HG03103 (cell line): ENCODE data around the gene HOXA6.

ENCODE experiments used
- ATAC-seq: cut with Tn5 transposase; IDR thresholded peaks from one replicate; pipeline ENCODE4 v1.9.1; 2021; ENCODE audit warnings: low read depth; ENCODE audit not compliant: unreplicated experiment

The HOXA6 gene

DNA sequence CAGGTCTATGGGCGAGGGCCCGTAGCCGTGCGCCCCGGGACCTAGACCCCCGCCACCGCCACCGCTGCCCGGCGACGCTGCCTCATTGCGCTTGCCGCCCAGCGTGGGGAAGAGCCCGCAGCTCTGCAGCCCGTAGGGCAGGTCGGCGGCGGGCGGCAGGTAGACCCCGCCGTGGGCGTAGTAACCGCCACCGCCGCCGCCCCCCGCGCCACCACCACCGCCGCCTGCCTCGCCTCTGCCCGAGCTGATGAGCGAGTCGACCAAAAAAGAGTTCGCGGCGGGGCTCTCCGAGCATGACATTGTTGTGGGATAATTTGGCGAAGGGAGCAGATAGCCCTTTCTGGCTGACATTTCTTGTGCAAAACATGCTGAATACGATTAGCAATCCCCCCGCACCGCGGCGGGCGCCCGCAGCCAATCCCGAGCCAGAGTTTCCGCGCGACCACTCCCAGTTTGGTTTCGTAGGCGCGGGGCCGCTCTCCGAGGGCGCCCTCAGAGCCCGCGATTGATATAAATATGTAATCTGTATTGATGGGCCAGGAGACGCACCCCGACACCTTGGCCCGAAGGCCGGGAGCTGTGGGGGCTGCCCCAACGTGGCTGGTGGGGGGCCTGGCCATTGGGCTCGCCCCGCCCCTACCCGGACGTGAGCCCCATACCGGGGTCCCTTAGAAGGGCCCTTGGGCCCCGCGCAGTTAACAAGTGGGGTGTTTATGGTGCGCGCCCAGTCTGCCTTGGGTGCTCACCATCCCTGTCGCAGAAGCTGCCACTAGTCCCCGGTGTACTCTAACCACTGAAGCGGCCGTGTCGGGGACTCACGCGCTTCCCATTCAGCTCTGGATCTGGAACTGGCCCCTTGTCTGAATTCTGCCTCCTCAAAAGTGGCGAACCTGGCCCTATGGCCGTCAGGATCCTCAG, 26.6 kb upstream of the HOXA6 start, which contains the start of gene HOXA10:
HOXA10 (minus strand) TSS at position 365 of the 918 bp plus-strand sequence; CDS start at position 351, 14 bp downstream.
- no peak for ATAC-seq

DNA sequence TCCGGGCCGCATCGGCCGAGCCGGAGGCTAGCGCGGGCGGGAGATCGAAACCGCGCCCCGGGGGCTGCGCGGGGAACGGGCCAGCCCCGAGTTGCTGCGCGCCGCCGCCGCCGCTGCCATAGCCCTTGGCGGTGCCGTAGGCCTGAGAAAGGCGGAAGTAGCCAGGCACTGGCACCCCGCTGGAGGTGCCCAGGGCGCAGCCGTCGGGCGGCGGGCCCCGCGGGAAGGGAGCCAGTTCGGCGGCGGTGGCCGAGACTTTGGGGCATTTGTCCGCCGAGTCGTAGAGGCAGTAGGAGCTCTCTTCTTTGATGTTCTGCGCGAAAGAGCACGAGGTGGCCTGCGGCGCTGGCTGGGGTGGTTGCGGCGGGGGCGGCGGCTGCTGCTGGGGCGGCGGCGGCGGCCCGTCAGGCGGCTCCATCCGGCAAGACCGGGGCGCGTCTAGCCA, 26.0 kb upstream of the HOXA6 start:
- no peak for ATAC-seq

DNA sequence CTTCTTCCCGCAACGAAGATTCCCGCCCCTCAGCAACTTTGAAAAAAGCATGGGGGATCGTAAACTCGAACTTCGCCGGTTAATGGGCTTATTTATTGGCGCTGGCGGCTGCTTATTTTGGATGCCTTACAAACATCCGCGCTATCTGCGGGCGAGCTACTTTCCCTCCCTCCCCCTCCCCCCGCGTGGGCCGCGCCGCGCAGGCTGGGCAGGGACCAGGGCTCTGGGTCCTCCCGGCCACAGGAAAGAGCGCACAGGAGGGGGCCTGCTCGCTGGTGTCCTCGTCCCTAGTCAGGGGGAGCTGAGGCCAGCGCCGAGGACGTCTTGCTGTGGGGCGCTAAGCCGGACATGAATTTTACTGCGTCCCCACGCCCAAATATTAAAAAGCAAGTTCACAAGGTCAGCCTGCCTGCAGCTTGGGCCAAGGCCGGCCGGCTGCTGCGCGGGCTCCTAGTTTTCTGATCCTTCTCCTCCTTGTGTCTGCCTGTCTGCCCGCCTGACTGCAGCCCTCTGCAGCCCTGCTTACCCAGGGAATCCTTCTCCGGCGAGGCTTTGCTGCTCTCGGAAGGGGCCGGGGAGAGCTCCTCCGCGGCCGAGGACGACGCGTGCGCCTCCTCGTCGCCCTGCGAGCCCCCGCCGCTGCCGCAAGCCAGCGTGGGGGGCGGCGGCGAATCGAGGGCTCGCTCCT, 25.4 kb upstream of the HOXA6 start:
- ATAC-seq: no peak

DNA sequence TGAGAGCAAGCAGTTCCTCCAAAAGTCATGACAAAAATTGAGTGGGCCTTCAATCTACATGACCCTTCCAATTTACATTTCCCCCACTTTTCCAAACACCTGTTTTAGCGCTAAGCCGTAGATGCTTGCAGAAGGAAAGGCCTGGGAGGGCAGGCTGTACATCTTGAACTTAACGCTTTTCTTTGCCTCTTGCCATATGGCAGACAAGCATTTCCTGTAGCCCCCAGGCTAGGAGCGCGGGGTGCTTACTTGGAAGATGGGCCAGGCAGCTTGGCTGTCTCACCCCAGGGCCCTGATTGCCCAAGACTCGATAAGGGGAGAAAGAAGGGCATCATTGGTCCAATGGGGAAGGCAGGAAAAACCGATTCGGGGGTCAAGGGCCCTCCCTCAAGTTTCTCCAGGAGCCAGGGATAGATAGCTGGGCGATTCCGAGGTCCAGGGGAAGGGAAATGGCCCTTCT, 24.8 kb upstream of the HOXA6 start:
- ATAC-seq: no peak

DNA sequence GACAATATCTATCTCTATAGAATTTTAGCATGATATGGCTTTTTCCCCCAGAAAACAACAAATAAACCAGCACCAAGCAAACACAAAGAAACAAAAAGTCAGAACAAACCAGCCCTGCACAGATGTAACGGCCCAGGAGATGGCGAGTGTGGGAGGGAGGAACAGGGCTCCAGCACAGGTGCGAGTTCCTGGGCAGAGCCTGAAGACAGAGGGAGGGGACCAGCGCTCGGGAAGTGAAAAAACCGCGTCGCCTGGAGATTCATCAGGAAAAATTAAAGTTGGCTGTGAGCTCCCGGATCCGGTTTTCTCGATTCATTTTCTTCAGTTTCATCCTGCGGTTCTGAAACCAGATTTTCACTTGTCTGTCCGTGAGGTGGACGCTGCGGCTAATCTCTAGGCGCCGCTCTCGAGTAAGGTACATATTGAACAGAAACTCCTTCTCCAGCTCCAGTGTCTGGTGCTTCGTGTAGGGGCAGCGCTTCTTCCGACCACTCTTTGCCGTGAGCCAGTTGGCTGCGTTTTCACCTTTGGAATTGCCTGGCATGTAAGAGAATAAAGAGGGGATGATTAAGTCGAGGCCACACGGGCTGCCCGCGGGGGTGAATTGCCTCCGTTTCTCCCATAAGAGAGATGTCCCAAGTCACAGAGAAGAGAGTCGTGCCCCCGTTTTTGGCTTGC, 24.2 kb upstream of the HOXA6 start:
- ATAC-seq: no peak

DNA sequence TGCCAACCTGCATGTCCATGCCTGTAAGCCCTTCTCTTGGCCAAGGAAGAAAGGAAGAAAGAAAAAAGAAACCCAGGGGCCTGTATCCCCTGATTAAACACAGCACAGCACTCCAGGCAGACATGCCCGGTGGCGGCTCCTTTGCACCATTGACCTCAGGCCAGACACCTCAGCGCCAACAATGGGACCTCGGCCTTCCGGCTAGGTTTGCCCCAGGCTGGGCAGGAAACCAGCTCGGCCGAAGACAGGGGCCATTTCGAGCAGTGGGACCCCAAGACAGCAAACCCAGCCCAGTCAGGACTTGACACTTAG, 23.7 kb upstream of the HOXA6 start:
- no peak for ATAC-seq

DNA sequence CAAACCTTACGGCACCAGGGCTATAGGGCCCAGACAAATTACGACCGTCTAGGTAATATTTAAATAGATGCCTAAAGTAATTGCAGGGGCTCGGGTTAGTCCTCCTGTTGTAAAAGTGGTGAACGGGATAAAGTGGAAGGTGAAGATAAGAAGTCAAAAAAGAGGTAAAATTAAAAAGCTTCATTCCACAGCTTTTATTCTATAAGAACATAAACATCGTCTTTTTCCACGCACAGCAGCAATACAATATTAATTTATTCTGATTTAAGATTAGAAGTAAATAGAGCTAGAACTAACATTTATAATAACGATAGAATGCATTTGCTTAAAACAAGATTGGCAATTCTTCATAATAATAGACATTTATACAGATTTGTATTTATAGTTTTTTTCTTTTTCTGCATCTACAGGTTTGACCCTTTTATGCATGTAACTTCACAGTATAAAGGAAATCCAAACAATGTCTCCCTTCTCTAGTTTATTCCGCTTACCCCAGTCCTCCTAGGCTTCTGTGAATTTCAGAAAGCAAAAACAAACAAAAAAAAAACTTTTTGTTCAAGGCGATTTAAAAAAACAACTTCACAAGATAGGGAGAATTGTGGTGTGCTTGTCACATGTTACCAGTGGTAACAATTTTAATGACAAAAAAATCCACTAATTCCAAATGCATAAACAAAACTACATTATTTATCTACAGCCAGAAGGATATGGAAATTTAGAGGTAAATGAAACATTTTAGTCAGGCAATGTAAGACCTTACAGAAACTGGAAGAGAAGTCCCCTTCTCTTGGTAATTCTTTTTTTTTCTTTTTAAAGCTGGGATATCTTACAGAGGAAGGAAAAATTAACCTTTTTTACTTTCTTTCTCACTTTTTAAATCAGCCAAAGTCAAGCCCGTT, 23.1 kb upstream of the HOXA6 start:
- no peak for ATAC-seq

DNA sequence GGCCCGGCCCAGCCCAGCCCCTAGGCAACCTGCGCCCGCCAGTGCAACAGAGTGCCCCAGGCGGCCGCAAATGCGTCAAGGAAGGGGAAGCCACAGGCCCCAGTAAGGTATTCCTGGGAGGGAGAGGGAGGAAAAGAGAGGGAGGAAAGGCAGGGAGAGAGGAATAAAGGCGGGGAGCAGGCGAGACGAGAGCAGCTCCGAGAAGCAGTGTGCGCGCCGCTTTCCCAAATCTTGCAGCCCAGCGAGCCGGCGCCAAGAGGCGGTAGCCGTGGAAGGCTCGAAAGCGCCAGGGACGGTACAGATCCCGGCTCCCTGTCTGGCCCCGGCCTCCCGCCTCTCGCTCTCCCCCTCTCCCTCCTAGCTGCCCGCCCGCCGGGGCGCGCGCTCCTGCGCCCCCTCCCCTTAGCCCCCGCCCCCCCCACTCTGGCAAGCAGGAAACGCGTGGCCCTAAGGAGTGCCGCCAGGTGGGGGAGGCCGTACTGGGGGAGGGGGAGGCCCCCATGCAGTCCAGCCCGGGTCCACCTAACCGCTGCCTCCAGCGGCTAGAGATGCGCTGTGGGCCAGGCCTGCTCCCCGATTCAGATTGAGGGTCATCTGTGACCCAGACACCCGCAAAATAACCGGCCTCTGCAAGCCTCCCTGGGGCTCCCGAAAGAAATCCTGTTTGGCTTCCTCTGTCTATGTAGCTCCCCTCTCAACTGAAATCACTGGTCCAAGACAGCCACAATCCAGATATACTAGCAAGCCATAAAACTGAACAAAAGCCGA, 22.3 kb upstream of the HOXA6 start:
- no peak for ATAC-seq

DNA sequence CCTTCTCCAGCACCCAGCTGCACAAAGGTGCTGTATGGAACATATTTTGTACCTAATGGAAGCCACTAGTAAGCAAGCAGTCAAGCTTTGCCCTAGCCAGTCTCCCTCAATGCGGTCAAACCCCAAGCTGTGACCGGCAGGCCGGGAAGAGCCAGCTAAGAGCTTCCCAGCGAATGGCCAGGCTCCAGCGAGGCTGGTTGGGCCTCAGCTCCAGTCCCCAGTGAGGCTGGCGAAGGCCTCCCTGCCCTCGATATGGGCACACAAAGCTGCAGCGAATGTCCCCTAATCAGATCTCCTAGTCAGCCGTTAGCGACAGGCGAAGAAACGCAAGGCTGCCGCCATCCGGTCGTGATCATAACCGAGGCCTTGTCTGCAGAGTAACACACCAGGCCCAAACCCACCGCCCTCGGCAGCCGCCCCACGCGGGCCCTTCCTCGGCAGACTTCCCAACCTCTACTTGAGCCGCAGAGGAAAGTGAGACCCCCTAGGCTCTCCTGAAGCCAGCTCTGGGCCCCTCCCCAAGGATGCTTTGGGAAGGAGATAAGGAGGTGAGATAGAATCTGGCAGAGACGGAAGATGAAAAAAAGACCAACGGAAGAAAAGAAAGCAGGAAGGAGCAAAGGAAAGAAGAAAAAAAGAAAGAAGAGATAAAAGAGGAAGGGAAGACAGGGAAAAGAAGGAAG, 20.8 kb upstream of the HOXA6 start:
- ATAC-seq: no peak

DNA sequence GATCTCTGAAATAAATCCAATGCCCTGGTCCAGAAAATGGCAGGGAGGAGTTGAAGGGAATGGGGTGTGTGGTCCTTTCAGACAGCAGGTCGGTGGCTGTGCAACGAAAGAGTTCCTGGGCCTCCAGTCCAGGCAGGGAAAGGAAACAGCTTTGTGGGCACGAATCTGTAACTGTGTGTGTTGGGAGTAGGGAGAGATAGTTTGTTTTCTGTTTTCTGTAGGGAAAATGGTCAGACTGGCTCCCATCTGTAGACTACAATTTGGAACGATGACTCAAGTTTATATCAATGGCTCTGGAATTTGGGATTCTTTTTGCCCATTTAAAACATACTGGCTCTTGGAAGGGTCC, 20.3 kb upstream of the HOXA6 start:
- ATAC-seq: no peak

DNA sequence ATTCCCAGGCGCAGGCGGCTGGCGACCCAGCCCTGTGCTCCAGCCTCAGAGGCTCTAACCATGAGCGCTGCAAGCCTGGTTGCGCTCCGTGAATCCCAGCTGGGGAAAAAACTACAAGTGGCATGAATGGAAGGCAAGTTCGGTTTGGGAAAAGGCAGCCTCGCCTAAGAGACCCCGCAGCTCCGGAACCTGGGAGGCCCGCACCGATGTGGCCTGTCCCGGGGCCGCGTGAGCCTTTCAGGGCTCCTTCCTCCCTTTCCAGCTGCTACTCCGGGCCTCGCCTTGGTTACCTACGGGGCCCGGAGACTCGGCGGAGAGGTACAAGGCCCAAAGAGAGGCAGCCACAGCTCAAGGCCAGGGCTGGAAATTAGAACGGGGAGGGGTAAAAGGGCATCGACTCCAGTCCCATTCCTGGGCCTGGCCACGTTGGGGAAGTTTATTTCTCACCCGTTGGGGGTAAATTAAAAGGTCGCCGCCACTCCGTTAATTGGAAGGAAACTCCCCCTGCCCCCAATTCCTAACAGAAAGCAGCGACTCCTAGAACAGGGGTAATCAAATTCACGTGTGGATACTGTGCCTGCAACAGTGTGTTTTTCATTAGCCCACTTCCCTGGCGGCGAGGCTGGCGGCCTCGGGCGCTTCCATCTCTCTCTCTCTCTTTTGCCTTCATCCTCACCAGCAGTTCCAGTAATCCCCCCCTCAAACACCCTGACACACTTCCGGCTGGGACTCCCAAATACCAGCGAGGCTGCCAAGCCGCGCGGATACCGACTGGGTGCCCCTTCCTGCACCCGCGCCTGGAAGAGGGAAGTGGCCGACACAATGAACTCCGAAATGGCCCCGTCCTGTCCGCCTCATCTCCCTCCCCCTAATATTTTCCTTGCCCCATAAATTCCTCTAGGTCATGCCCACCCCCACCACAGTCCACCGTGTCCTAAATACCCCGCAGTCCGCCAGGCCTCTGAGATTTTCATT, 19.2 kb upstream of the HOXA6 start:
- ATAC-seq: no peak

DNA sequence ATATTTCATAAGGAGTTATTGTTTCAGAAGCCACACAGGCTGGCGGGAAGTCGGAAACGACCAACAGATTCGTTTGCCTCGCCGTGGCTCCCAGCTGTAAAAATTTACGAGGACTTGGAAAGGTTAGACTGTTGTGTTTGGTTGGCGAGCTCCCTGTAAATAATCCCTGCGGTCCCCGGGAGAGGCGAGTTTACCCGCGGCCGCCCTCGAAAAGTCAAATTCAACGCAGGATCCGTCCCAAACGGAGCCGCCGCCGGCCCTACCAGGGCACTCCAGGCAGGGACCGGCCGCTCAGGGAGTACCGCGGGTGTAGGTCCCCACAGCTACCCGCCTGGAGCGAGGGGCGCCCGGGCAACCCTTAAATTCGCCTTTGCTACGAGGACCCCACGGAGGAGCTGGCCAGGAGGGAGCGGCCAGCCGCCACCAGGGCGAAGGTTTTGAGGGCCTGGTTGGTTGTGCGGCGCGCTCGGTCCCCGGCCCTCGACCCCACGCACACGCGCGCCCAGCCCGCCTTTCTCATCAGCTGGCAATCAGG, 18.5 kb upstream of the HOXA6 start:
- ATAC-seq: no peak

DNA sequence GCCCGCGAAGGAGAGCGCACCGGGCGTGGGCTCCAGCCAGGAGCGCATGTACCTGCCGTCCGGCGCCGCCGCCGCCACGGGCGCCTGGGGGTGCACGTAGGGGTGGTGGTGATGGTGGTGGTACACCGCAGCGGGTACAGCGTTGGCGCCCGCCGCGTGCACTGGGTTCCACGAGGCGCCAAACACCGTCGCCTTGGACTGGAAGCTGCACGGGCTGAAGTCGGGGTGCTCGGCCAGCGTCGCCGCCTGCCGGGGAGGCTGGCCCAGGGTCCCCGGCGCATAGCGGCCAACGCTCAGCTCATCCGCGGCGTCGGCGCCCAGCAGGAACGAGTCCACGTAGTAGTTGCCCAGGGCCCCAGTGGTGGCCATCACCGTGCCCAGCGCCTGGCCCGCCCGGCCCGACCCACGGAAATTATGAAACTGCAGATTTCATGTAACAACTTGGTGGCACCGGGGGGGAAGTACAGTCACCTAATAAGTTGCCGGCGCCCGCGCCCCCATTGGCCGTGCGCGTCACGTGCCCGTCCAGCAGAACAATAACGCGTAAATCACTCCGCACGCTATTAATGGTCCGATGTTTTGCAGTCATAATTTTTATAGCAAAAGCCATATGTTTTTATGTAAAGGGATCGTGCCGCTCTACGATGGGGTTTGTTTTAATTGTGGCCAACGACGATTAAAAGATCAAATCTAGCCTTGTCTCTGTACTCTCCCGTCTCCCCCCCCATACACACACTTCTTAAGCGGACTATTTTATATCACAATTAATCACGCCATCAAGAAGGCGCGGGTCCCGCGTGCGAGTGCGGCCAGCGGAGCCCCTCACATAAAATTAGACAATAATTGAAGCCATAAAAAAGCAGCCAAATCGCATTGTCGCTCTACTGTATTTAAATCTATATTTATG, 17.8 kb upstream of the HOXA6 start, which contains the start of gene HOXA9:
HOXA9 (minus strand) TSS at position 449 of the 907 bp plus-strand sequence; CDS start at position 369, 80 bp downstream.
- ATAC-seq: no peak

DNA sequence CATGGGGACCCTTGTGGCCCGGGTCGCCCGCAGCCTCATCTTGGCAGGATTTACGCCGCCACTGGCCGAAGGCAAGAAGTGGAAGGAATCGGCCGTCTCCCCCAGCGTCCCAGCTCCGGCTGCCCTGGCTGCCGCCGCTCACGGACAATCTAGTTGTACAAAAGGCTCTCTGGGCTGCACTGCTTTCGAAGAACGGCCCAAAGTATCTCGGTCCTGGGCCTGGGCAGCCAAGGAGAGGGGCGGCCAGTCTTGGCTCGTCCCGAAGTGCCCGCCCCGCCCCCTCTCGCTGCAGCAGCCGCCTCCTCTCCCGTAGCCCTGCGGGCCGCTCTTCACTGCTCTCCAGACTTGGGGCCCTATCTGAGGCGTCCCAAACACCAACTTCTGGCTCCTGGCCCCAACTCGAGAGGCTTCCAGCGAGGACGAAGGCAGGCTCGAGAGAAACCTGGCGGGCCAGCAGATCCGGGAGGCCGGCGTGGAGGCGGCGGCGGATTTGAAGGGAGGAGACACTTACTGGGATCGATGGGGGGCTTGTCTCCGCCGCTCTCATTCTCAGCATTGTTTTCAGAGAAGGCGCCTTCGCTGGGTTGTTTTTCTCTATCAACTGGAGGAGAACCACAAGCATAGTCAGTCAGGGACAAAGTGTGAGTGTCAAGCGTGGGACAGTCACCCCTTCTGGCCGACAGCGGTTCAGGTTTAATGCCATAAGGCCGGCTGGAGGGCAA, 17.0 kb upstream of the HOXA6 start:
- no peak for ATAC-seq

DNA sequence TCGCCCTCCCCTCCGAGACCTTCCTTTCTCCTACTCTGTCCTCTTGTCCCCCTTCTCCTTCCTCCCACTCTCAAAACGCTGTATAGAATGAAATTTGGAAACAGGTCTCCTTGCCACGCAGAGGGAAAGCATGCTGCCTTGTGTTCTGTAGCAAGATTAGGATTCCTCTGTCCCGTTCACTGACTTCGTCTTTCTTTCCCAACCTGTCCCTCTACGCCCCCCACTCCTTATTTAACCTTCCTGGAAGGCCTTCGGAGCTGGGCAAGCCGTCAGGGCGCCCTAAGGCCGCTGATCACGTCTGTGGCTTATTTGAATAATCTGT, 16.4 kb upstream of the HOXA6 start:
- ATAC-seq: no peak
